HepG2 (cell line): ENCODE results near the gene MAPK8IP1. TPM values are rescaled to one million over a fixed set of nuclear protein-coding genes. Genes with fewer than 3 reads are reported as not detected.
A peak's percentile ranks its signal among the peaks of the same experiment; 100 is the strongest.

Experiments used
- BCL3 ChIP-seq: sonication (generic); formaldehyde crosslinking; IDR thresholded peaks from 2 replicates; pipeline ENCODE4 v1.5.1; 2020; ENCODE audit warnings: mild to moderate bottlenecking, missing genetic modification reagents, moderate library complexity
- GABPA ChIP-seq, 2 experiments: IDR thresholded peaks; 2 replicates each; pipeline ENCODE4 v1.6.1; 2011 to 2016; ENCODE audit warnings: low read depth in 2 of 2, low read length in 1 of 2, missing biosample characterization in 1 of 2, missing genetic modification characterization in 1 of 2
- HCFC1 ChIP-seq: fragments of 150-350 bp; IDR thresholded peaks from 2 replicates; pipeline ENCODE4 v1.6.1; 2014; ENCODE audit warnings: low read depth, low read length
- HMGXB4 ChIP-seq, 2 experiments: sonication (generic) in 1 of 2; formaldehyde crosslinking in 1 of 2; IDR thresholded peaks; 2 replicates each; pipeline versions ENCODE4 v1.4.0 to v1.6.1; 2018 to 2020; ENCODE audit warnings: missing genetic modification reagents in 2 of 2, borderline replicate concordance in 1 of 2, low read depth in 1 of 2, mild to moderate bottlenecking in 1 of 2, missing biosample characterization in 1 of 2
- KAT2B ChIP-seq: fragments of 150-350 bp; IDR thresholded peaks from 2 replicates; pipeline ENCODE4 v1.6.1; 2014; ENCODE audit warnings: low read depth, low read length, borderline replicate concordance
- MAZ ChIP-seq, 2 experiments: sonication (generic) in 1 of 2; formaldehyde crosslinking in 1 of 2; IDR thresholded peaks; 2 replicates each; pipeline versions ENCODE4 v1.5.0 to v1.6.1; 2012 to 2020; ENCODE audit warnings: low read depth in 2 of 2, mild to moderate bottlenecking in 2 of 2, borderline replicate concordance in 1 of 2, improper control_type of control experiment in 1 of 2, low read length in 1 of 2, missing genetic modification reagents in 1 of 2, moderate library complexity in 1 of 2
- MYNN ChIP-seq: sonication (generic); formaldehyde crosslinking; IDR thresholded peaks from 2 replicates; pipeline ENCODE4 v1.4.0; 2020; ENCODE audit warnings: mild to moderate bottlenecking, low read depth, missing genetic modification reagents
- REXO4 ChIP-seq: sonication (generic); formaldehyde crosslinking; IDR thresholded peaks from 2 replicates; pipeline ENCODE4 v1.8.0; 2022; ENCODE audit warnings: missing genetic modification reagents, mild to moderate bottlenecking, borderline replicate concordance
- TAF1 ChIP-seq: sonication (generic); formaldehyde crosslinking; IDR thresholded peaks from 2 replicates; pipeline ENCODE4 v1.4.0; 2020; ENCODE audit warnings: missing genetic modification reagents
- ZNF142 ChIP-seq: sonication (generic); formaldehyde crosslinking; IDR thresholded peaks from 2 replicates; pipeline ENCODE4 v1.4.0; 2020; ENCODE audit warnings: missing genetic modification reagents
- ZNF468 ChIP-seq: sonication (generic); formaldehyde crosslinking; IDR thresholded peaks from 2 replicates; pipeline ENCODE4 v1.8.0; 2022; ENCODE audit warnings: mild to moderate bottlenecking, moderate library complexity, missing genetic modification reagents
- ZNF615 ChIP-seq: sonication (generic); formaldehyde crosslinking; IDR thresholded peaks from 2 replicates; pipeline ENCODE4 v1.5.0; 2020; ENCODE audit warnings: mild to moderate bottlenecking, missing genetic modification reagents, borderline replicate concordance
- ZNF773 ChIP-seq: sonication (generic); formaldehyde crosslinking; IDR thresholded peaks from 2 replicates; pipeline ENCODE4 v1.4.0; 2020; ENCODE audit warnings: missing genetic modification reagents, borderline replicate concordance
- polyA plus RNA-seq, 8 experiments: library from polyadenylated mRNA; depleted of rRNA in 3 of 8; stranded (reverse) in 7 of 8; unstranded in 1 of 8; fragments of >200 nt; fragmentation: Illumina TruSeq in 4 of 8; extraction: Trizol in 4 of 8; gene quantifications; 2 replicates each; pipeline versions ENCODE4 v1.2.1 to v1.2.3, GENCODE V29; 2011 to 2016; ENCODE audit warnings: low read depth in 4 of 8, missing spikeins in 1 of 8, mixed read lengths in 1 of 8; ENCODE audit not compliant: insufficient read depth in 1 of 8
- total RNA-seq, 5 experiments: library from RNA; depleted of rRNA; stranded (reverse); fragments of >200 nt; fragmentation: Illumina TruSeq; extraction: Trizol; gene quantifications; 2 replicates each; pipeline ENCODE4 v1.2.3, GENCODE V29; 2016; ENCODE audit warnings: low read depth in 1 of 5
- TF ChIP-seq, protein P1 (sequence below): sonication (generic); formaldehyde crosslinking; IDR thresholded peaks from 2 replicates; pipeline ENCODE4 v1.4.0; 2020; ENCODE audit warnings: missing genetic modification reagents

The MAPK8IP1 gene
- total and polyA plus RNA-seq, 2 of the 13 experiments (the other 11 are each of a cell fraction or from before 2014, with no cell fraction given): 2.2 to 4.2 TPM

DNA sequence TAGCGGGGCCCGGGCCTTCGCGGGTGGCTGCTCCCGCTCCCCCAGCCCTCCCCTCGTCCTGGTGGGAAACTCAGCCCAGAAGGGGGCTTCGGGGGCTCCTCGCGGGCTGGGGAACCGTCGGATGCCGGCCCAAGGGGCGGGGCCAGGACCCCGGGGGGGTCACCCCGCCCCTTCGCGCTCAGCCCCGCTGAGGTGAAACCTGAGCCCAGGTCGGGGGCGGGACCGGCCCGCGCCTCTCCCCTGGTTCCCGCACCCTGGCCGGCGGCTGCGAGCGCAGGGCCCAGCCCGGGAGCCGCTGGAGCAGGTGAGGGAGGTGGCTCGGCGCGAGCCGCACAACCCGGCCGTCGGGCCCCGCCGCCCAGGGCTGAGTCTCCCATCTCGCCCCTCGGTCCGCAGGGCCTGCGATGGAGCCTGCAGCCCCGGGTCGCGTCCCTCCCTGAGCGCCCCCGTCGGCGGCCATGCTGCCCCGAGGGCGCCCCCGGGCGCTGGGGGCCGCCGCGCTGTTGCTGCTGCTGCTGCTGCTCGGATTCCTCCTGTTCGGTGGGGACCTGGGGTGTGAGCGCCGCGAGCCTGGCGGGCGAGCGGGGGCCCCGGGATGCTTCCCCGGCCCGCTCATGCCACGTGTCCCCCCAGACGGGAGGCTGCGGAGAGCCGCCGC, 37.1 kb downstream of the MAPK8IP1 start, which contains the start of gene LARGE2 (continued):
- TF ChIP-seq ZNF142 (0 out of 2 replicates have a peak, but pooled peaks have one; percentile 3), REXO4 (no peak), HMGXB4 (CRISPR knock-in tag; IDR thresholded peaks at IDR 0.05; ENCODE audit: borderline replicate concordance in 1 of 2, low read depth in 1 of 2) (0 out of 4 replicates have a peak, but pooled peaks of 1 of the 2 experiments have one; percentile 38), ZNF468 (CRISPR knock-in tag) (no peak), ZNF773 (CRISPR knock-in tag) (peak; percentile 58; the same call in 1 of the 2 replicates), BCL3 (CRISPR knock-in tag) (0 out of 2 replicates have a peak, but pooled peaks have one; percentile 22), HCFC1 (no peak), MAZ (IDR thresholded peaks at IDR 0.05; ENCODE audit: borderline replicate concordance, low read depth, low read length) (no peak), MAZ (CRISPR knock-in tag; IDR thresholded peaks at IDR 0.05; ENCODE audit: low read depth) (peak; percentile 78; the same call in 1 of the 2 replicates), MYNN (CRISPR knock-in tag) (no peak), ZNF615 (CRISPR knock-in tag) (no peak), GABPA (IDR thresholded peaks at IDR 0.05; ENCODE audit: low read depth, low read length) (no peak), GABPA (CRISPR knock-in tag; IDR thresholded peaks at IDR 0.05; ENCODE audit: low read depth) (no peak), TAF1 (CRISPR knock-in tag) (peak; percentile 39; the same call in 1 of the 2 replicates), KAT2B (no peak)
- TF ChIP-seq, protein P1, sequence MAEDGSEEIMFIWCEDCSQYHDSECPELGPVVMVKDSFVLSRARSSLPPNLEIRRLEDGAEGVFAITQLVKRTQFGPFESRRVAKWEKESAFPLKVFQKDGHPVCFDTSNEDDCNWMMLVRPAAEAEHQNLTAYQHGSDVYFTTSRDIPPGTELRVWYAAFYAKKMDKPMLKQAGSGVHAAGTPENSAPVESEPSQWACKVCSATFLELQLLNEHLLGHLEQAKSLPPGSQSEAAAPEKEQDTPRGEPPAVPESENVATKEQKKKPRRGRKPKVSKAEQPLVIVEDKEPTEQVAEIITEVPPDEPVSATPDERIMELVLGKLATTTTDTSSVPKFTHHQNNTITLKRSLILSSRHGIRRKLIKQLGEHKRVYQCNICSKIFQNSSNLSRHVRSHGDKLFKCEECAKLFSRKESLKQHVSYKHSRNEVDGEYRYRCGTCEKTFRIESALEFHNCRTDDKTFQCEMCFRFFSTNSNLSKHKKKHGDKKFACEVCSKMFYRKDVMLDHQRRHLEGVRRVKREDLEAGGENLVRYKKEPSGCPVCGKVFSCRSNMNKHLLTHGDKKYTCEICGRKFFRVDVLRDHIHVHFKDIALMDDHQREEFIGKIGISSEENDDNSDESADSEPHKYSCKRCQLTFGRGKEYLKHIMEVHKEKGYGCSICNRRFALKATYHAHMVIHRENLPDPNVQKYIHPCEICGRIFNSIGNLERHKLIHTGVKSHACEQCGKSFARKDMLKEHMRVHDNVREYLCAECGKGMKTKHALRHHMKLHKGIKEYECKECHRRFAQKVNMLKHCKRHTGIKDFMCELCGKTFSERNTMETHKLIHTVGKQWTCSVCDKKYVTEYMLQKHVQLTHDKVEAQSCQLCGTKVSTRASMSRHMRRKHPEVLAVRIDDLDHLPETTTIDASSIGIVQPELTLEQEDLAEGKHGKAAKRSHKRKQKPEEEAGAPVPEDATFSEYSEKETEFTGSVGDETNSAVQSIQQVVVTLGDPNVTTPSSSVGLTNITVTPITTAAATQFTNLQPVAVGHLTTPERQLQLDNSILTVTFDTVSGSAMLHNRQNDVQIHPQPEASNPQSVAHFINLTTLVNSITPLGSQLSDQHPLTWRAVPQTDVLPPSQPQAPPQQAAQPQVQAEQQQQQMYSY: no peak
